TTC549 (cell line): ENCODE measurements around the gene PPP1R14C.

ENCODE experiments used
- FAIRE-seq: peaks from 2 replicates; lab custom pipeline; 2012; peaks lifted over from hg19 to GRCh38; lab: Jason Lieb, UNC

The PPP1R14C gene

DNA sequence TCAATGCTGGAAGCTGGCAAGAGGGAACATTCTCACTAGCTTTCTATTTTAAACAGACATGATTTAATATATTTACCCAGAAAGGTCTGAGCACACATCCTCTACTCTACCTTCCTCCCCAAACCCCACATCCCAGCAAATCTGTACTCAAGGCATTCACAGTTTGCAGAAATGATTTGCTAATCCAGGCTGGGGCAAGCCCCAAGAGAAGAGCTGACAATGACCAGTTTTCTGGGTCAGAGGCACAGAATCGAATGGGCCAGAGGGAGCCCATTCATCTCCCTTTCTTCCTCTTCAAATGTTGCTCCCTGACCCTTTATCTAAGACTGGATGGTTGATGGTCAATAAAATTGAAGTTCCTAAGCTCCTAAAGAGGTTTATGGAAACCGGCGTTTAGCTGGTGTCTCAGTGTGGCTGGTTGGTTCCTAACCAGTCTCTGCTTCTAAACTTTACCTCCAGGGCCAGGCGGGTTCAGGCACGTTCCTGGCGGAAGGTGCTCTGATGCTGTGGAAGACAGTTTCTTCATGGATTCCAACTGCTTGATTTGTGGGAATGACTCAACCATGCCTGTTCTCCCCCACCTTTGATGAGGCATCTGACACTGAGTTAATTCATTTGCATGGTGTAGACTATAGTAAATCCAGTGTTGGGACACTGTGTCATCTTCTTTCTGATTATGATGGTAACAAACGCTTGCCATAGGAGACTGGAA, 129.6 kb downstream of the PPP1R14C start:
- no peak for FAIRE-seq

DNA sequence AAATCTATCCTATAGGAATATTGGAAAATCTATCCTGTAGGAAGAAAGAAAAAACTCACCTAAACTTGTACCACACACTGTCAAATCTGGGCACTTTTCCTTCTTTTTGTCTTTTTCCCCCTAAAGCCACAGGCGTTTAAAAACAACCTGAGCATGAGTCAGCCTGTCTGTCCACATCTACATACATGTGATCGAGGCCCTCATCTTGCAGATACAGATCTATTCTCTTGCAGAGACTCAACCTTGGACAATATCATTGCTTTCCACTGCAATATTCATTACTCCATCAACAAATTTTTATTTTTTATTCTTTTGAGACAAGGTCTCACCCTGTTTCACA, 130.1 kb downstream of the PPP1R14C start:
- no peak for FAIRE-seq

DNA sequence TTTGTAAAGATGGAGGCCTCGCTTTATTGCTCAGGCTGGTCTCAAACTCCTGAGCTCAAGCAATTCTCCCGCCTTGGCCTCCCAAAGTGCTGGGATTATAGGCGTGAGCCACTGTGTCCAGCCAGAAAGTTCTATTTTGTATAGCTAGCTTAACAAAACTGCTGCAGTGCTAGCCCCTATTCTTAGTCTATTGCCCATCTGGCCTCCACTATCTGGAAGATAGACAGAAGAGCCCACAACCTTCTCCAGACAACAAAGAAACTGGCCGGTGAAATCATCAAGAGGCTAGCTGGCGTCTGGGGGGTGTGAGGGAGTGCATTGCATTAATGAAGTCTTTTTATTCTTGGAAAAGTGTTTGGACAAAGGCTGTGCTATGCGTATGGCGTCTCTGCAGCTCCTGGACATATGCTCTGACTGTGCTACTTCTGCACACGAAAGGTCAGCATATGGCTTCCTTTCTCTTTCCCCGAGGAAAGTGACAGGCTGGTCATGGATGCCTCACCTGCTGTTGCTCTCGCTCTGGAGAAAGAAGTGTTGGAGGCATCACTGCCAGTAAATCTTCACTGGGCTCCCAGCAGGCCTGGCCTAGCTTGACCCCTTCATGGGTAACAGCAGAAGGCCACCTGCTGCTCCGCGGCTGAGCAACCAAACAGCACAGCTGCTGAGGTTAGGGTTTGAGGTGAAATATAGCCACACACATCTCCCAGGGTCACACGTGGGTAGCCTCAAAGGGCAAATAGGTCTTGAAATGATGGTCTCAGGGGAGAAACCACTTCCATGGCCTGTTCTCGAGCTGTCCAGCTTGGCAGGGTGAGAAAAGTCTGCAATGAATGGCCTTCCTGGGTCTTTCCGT, 130.8 kb downstream of the PPP1R14C start:
- FAIRE-seq, result no peak

DNA sequence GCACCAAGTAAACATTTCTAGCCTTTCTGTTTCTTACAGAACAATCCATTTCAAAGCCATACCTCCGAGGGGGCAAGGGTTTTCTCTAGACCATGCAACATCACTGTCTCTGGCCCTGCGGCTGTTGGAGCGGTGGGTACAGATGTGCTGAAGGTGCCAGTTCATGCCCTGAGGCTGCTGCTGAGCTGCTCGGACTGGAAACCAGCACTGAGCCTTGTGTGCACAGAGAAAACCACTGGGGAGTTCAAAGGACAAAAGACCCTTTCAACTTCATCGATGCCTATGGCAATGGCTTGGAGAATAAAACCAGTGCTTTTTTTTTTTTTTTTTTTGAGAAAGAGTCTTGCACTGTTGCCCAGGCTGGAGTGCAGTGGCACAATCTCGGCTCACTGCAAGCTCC, 132.6 kb downstream of the PPP1R14C start:
- no peak for FAIRE-seq

DNA sequence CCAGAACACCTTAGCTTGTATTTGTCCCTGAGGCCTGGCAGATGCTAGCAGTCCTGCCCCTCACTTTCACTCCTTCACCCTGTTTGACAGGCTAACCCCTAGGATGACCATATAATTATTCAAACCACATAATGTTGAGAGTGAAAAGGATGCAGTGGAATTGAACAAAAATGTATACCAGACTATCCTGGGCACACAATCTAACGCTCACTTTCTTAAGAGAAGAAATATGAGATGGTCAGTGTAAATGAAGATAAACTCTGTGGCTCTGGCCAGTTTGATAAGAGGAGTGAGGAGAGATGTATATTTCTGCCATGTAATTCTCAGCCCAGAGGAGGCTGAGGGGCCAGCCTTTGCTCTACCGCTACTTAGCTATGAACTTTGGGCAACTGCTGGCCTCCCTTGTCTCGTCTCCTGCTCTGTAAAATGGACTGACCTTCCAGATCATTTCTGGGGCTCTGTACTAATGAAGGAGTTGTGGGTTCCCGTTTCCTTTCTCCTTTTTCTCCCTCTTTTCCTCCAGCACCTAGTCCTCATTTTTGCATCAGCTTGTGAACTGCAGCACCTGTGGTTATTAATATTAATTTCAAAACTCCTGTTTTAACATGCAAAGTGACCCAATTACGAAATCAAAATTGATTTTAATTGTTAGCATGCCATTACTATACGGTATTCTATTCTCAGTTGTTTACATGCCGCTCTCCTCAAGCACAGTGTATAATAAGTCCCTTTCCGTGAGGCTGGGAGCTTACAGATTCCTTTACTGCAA, 133.5 kb downstream of the PPP1R14C start:
- no peak for FAIRE-seq

DNA sequence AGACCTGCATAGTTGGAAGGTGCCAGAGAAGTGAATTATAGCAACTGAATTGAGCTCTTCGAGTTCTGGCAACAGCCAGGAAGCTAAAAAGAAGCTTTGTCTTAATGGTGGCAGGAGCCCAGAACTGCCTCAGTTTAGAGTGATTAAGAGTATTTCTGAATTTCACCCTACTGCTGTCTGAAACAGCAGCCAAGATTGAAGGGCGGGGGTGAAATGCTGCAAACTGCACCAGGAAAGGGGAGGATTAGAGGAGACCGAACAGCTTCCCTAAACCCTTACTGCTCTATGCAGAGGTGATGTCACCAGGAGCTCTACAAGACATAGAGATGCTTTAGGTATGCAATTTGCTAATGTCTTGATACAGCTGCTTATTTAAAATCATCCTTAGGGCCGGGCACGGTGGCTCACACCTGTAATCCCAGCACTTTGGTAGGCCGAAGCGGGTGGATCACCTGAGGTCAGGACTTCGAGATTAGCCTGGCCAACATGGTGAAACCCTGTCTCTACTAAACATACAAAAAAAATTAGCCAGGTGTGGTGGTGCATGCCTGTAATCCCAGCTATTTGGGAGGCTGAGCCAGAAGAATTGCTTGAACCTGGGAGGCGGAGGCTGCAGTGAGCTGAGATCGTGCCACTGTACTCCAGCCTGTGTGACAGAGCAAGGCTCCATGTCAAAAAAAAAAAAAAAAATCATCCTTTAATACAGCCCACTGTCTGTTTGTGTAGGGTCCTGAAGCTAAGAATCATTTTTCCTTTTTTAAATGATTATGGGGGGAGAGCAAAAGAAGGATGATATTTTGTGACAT, 134.3 kb downstream of the PPP1R14C start:
- FAIRE-seq, result no peak

DNA sequence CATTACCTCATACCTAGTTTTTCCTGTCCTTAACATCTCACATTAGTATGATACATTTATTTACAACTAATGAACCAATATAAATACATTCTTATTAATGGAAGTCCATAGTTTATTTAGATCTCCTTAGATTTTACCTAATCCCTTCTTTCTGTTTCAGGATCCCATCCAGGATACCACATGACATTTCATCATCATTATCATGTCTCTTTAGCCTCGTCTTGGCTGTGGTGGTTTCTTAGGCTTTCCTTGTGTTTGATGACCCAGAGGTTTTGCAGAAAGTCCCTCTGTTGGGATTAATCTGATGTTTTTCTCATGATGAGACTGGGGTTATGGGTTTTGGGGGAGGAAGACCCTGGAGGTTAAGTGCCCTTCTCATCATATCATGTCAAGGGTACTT, 136.7 kb downstream of the PPP1R14C start:
- no peak for FAIRE-seq

DNA sequence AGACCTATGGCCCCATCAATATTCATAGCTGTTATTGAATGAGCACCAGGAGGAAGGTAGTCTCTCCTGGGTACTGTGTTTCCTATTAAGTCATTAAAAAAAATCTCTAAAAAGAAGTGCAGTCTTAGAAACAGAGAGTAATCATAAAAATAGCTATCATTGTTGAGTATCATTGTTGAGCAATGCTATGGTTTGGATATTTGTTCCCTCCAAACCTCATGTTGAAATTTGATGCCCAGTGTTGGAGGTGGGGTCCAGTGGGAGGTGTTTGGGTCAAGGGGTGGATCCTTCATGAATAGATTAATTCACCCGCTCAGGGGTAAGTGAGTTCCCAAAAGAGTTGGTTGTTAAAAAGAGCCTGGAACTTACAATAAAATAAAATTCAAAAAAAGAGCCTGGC, 137.9 kb downstream of the PPP1R14C start:
- FAIRE-seq, result no peak

DNA sequence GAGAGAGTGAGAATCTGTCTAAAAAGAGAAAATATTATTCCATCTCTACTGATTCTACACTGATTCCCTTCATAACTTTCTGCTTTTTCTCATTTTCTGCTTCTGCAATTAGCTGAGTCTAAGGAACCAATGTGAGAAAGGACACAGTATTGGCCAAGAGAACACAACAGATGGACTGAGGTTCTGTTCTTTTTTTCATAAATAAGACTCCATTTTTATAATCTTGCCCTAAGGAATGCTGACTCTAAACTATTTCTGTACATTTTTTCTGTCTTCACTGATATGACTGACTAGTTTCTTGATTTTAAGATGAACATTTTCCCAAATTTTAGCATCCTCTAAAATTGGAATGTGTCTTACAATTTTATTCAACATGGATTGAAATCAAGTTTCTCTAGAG, 138.9 kb downstream of the PPP1R14C start:
- FAIRE-seq, result no peak

DNA sequence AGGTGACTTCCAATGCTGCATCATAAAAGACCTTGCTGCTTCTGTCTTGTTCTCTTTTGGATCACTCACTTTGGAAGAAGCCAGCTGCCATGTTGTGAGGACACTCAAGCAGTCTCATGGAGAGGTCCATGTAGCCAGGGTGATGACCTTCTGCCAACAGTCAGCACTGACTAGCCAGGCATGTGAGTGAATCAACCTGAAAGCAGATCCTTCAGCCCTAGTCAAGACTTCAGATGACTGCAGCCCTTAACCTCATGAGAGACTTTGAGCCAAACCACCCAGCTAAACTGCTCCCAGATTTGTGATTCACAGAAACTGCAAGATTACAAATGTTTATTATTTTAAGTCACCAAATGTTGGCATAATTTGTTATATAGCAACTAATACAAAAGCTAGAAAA, 140.0 kb downstream of the PPP1R14C start:
- no peak for FAIRE-seq

DNA sequence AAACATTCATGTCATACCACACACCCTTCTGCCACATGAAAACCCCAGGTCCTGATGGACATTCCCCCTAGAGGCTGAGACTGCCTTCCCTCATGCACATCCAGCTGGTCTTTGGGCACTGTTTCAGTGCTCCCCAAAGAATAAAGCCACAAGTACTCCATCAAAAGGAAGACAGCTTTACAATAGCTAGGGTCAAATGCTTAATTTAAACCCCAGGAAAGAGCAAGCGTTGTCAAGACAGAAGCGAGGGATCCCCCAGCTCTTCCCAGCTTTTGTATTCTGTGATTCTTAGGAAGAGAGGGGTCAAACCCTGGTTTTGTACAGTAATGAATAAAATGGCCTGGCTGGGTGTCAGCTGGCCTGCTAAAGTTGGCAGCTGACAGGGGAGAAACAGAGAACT, 143.6 kb downstream of the PPP1R14C start:
- FAIRE-seq, result no peak

DNA sequence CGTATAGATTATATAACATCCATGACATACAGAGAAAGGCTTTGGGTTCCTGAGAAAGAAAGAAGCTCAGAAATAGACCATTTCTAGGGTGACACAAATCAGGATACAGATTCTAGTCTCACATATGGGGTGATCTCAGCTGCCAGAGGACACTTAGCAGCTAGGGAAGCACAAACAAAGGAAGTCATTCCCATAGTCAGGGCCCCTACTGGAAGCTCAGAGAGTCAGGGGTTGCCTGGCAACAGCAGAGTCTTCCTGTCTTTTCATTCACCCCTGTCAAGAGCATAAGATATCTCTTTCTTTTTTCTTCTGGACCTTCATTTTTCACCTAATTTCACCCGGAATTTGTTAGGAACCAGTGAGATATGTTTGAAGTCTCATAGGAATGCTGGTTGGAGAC, 144.1 kb downstream of the PPP1R14C start:
- no peak for FAIRE-seq

DNA sequence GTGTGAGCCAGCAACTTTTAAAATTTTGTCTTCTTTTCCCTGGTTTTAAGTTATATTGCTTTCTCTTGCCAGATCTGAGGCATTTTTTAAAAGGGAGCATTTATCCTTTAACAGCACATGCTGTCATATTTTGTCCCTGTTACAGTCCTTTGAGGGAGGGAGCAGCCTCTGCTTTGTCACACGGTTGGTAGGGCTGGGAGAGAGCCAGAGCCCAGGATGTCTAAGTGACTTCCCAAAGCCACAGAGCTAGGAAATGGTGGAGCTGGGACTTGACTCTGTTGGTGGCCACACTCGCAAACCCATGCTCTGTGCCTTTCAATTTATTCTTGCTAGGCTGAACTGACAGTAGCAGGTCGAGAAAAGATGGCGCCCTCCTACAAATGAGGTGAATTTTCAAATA, 145.6 kb downstream of the PPP1R14C start:
- FAIRE-seq, result no peak

DNA sequence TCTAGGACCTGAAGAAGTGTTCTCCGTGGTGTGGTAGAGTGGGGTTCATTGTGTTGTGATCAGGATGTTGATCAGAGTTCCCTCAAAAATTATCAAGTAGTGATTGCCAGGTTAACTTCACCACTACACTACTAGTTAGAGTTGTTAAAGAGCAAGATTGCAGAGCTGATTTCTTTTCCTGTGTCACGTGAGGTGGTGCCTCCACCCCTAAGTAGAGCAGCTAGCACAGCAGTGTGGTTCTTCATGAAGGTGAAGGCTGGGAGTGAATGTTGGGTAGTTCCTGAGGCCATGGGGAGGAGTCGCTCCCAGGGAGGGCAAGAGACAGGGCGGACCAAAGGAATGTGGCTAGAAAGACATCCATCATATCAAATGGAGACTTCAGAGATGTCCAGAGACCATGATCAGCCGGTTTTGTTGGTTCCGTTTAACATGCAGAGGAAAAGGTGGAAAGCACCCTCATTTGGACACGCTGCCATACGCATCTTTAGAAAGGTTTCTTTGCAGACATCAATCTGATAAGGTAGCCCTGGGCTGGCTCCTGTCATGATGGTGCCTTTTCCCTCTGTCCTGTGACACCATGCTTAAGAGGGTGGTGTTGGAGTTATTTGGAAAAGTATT, 146.7 kb downstream of the PPP1R14C start:
- no peak for FAIRE-seq

DNA sequence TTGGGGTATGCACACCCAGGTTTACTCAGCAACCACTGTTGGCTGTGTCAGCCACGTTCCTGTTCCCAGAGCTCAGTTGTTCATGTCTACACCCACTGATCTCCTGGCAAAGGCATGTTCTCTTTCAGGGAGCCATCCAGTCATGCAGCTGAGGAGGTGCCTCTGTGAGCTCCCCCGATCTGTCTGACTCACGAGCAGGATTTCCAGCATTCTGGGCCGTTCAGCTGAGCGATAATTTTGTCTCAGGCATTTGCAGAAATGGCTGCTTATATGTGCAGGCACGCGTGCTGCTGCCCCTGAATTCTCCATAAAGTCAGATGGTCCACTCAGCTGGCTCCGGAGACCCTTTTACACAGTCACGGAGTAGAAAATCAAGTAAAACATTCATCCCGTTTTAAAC, 147.6 kb downstream of the PPP1R14C start:
- no peak for FAIRE-seq

DNA sequence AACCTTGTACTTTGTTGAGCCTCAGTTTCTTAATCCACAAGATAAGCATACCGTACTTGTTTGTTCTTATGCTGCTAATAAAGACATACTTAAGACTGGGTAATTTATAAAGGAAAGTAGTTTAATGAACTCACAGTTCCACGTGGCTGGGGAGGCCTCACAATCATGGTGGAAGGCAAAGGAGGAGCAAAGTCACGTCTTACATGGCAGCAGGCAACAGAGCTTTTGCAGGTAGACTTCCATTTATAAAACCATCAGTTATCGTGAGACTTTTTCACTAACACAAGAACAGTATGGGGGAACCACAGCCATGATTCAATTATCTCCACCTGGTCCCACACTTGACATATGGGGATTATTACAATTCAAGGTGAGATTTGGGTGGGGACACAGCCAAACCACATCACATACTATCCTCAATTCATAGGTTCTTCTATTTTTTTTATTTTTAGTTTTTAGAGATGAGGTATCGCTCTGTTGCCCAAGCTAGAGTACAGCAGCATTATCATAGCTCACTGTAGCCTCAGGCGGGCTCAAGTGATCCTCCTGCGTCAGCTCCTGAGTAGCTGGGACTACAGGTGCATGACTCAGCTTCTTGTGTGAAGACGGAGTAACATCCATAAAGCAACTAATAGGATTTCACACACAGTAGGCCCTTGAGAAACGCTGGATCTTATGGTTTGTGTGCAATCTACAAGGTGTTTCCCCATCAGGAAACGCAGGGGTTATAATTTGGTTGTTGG, 149.3 kb downstream of the PPP1R14C start:
- no peak for FAIRE-seq

DNA sequence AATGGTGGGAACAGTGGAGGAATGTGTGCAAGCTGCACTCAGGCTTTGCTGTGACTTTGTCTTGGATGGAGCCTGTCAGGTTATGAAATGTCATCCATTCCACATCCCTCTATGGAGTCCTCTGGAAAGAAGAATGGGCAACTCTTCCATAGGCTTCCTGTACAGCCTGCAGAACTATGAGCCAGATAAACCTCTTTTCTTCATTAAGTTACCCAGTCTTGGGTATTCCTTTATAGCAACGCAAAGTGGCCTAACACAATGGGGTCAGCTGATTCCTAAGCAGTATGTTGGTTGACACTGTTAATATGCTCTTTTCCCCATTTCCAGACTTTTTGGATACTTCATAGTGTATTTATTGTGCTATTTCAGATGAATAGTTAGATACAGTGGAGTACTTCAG, 150.2 kb downstream of the PPP1R14C start:
- FAIRE-seq, result no peak

DNA sequence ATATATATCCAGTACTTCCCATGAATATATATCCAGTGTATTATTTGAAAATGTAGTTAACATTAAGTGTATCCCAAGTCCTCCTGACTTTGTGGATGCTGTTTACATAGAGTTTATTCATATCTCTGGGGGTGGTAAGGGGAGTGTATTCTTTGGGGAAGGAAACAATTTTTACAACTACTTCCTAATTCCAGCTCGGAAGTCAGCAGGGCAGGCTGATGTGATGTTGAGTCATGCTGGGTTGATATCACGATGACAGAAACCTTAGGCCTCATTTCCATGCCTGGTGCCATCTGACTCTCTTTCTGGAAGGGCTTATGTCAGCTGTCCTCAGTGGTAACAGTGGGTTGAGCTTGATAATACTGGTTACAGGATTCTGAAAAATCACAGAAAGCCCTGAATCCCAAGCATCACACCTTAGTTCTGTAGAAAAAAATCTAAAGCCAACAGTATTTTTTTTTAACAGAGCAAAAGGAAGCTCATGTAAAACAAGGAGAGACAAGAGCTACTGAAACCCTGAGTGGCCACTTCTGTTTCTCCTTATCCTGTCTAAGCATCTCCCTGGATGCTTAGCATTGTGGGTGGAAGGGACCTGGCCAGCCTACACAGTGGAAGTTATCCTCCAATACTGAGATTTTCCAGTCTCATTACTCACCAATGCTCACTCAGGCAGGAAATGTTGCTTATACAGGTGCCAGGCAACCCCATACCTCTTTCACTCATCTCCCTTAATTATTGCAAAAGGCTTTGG, 150.8 kb downstream of the PPP1R14C start:
- FAIRE-seq, result no peak

DNA sequence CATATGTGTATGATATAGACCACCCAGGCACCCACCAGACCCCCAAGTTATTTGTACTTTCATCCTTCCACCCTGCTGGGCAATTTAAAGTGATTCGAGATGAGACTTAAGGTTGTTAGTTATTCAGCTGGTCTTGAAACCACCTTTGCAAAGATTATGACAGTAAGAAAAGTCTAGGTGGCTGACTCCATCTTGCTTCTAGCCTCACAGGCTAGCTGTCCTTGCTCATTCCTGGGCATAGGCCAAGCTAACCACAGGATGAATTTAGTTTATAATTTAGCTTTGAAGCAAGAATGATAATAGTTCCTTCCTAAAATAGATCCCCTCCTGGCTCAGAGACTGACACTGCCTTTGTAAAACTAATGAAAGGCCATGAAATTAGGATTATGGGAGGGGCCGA, 154.0 kb downstream of the PPP1R14C start:
- no peak for FAIRE-seq

DNA sequence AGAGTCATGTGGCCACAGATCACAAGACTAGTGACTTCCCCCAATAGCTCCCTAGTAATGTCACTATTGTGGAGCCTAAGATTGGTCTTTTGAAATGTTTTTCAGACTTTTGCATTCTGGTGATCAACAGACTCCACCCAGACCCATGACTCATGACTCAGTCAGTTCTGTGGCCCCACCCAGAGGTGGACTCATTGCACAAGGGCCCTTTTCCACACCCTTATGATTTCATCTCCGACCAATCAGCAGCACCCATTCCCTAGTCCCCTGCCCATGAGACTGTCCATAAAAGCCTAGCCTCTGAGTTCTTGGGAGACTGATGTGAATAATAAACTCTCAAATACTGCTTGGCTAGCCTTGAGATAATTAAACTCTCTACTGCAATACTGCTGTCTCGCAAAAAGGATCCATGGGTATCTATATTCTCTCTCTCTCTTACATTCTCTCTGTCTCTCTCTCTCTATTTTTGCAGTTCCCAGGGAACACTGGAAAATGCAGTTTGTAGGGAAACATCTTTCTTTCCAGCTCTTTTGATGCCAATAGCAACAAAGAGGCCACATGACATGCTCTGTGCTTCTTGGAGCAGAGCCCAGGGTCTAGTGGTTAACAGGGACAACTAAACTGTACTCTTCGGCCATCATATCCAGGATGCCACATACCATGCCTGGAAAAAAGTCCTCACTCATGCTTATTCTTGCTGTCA, 154.6 kb downstream of the PPP1R14C start:
- no peak for FAIRE-seq
